HG02623 (cell line): ENCODE data around the gene KHSRP.
"Not testable (repeated sequence)": the region's sequence is repeated elsewhere in the genome, so short reads cannot be mapped to it uniquely, and the experiment has no call there.

ENCODE experiments used
- ATAC-seq: cut with Tn5 transposase; IDR thresholded peaks from one replicate; pipeline ENCODE4 v1.9.1; 2021; ENCODE audit warnings: moderate library complexity; ENCODE audit not compliant: unreplicated experiment

KHSRP gene

DNA sequence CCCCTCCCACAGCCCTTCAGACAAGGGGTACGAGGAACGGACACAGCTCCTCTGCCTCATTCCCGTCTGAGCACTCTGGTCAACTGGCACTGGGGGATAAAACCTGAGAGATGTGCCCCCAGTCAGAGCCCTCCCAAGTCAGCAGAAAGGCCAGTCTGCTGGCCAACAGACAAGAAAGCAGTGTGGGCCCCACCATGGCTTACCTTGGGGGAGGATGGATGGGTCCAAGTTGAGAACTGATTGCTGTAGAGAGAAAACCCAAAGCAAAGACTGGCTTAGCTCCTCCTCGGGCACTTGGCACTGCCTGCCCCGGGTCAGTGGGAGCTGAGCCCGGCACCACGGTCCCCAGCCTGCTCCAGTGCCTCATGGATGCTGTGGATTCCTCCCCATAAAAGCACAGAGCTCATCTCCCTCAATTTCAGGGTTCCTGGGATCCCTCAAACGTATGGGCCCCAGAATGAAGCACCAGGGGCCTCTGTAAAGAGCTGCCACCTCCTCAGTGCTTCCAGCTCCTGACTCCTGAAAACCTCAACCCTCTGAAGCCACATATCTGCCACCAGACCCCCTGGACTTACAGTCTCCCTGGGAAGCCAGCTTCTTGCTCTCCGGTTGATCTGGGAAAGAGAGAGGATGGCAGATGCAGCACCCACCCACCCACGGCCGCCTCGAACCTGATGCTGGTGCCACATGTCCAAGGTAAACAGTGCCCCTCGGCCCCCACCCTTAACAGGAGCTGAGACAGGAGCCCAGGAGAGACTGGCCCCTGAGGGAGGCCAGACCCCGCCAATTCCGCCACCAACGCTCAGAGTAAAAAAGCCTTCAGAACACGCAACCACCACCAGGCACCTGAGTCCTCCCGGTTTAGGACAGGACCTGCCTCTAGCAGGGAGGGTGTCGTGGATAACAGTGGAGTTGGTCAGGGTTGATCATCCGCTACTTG lies 3.3 kb downstream of the KHSRP start:
- ATAC-seq = no peak

DNA sequence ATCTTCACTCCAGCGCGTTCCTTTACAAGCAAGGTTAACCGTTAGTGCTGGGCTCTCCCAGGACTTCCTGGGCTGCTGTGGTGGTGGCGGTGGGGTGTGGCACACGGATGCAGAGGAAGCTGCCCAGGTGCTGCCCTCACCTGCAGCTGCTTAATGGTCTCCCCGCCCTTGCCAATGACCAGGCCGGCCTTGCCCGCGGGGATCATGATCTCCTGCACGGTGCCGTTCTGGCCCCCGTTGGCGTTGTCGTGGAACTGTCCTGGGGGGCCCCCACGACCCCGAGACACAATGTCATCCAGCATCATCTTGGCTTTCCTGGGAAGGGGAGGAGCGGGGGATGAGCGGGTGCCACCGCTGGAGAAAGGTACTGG lies 6.1 kb downstream of the KHSRP start:
- no peak for ATAC-seq

DNA sequence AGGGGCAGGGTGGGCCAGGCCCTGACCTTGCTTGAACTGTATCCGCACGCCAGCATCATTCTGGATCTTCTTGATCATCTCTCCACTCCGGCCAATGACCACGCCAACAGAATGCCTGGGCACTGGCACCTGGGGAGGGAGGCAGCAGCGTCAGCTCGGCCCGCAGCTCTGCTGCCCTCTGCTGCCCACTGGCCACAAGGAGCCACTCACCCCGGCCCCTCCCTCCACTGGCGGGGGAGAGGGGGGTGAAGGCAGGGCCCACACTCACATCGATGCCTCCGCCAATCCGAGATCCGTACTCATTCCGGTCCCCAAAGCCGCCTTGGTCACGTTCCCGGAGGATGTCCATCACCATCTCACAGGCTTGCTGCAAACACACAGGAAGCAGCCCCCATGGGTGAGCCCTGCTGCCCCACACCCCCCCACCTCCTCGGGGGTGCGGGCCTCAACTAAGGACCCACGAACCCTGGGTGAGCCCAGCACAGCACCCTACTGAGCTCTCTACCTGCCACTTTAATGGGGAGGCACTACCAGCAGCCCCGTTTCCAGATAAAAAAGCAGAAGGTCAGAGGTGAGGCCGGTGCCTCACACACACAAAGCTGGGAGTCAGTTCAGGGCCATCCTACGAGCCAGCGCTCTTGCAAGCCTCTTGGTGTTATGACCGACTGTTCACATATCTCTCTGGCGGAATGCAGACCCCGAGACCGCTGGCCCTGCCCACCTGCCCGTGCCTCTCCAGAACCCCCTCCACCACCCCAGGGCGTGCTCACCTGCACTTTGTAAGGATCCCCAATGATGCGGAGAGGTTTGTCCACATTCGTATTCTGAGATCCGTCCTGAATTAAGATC lies 6.7 kb downstream of the KHSRP start:
- ATAC-seq = no peak

DNA sequence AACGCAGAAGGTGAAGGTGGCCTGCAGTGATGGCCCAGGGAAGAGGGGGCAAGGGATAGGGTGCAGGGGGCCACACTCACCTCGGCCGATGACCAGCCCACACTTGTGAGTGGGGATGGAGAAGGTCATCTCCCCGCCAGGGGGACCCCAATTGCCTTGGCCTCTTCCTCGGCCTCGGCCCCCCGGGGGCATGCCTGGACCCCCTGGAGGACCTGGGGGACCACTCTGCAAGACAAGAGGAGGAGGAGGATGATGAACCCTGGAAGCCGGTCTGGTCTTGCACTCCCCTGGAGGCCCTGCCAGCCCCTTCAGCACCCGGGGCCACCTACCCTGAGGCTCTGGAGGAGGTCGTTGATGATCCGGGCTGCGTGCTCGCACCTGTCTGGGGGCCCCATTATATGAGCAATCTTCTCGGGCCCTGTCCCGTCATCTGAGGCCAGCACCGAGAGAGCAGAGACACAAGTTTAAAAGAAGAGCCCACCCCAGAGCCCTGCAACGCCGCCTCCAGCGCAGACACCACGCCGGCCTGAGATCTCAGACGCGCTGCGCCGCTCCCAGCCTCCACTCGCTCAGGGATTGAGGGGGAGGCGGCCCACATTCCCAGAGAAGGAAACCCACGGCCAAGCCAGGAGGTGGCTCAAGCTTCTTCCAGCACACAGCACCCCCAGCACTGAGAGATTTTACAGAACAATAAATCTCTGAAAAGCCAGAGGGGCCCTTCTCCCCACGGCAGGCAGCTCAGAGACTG lies 7.8 kb downstream of the KHSRP start:
- no peak for ATAC-seq

DNA sequence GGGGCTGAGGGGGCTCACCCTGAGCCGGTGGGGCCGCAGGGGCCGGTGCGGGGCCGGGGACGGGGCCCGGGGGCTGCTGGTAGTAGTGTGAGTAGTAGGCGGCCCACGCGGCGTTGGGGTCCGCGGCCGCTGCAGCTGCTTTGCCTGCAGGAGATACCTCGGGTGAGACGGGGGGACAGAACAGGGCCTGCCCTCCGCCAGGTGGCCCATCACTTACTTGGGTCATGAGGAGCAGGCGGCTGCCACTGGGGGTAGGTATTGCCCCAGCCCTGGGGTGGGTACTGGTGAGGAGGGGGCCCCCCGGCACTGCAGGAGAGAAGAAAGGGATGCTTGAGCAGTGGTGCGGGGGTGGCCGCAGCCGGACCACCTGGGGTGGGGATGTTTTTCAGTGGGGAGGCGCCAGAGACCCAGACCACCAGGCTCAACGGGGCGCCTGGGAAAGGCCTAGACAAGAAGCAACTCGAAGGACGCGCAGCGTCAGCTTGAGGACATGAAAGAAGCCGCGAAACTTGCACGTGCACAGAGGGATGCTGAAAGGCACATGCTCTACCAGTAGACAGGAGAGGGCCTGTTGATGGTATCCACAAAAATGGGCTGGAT lies 8.9 kb downstream of the KHSRP start:
- no peak for ATAC-seq

DNA sequence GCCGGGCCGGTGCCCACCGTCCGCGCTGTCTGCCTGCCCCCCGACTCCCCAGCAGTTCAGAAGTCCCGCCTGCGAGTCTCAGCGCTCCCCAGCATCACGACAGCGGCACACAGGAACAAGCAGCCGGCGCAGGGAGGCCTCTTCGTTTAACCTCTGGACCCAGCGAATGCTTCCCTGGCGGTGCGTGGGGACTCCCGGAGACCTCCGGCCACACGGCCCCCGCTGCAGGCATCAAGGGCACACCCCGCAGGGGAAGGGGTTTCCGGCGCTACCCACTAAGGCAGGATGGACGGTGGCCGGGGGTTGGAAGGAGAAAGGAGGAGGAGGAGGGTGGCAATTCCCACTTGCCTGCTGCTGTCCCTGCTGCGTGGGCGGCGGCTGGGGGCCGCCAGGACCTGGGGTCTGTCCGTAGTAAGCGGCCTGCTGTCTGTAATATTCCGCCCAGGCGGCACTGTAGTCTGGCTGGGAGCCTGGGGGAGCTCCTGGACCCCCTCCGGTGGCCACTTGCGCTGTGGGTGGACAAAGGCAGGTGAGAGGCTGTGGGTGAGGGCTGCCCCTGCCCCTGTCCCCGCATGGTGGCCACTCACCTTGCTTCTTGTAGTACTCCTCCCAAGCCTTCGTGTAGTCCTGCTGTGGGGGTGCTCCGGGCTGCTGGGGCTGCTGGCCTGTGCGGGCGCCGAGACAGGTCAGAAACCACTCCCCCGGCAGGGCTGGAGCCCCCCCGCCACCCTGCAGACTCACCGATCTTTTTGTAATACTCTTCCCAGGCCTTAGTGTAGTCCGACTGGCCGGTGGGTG lies 9.6 kb downstream of the KHSRP start:
- no peak for ATAC-seq

DNA sequence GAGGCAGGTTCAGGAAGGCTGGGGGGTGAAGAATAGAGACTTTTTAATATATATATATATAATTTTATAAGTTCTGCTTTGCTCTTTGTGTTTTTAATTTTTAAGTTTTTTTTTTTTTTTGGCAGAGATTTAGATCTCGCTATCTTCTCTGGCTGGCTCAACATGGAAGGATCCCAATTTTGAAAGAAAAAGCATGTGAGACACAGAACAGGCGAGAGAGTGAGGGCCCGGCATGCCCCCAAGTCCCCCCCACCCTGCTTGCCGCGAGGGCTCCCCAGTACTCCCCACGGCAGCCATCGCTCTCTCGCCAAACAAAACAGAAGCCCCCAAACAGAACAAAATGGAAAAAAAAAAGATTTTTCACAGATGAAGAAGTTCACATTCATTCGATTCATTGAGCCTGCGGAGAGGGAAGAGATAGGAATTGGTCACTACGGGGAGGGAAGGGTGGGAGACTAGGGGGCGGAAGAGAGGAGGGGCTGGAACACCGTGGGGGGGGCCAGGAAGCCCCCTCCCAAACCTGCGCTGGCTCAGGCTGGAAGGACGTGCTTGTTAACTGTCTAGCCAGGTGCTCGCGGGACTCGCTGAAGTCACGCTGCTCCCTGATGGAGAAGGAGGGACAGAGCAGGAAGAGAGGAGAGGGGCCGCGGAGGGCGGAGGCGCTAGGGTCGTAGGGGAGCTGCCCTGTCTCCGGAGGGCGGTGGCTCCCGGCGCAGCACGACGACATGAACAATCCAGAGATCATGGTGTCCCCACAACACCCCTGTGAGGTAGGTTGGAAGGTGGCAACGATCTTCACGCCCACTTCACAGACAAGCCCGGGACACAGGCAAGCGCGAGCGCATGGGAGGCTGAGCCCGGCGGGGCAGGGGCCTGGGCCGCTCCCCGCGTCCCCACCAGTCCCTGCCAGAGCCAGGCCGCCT lies 10.6 kb downstream of the KHSRP start:
- no peak for ATAC-seq

DNA sequence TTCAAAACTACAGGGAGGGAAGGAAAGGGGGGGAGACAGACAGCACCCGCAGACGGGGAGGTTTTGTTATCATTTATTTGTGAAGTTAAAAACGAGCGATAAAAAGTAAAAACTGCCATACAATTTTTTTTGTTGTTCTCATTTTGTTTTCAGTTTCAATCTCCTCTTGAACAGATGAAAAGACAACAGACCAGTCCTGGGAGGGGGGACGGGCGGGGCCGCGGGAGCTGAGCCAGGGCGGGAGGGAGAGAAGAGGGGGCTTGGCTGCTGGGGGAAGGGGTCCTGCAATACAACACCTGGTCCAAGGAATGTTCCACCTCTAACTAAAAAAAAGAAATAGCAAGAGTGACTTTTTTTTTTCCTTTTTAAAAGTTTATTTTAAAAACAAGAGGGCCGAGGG lies 11.3 kb downstream of the KHSRP start:
- ATAC-seq = no peak

DNA sequence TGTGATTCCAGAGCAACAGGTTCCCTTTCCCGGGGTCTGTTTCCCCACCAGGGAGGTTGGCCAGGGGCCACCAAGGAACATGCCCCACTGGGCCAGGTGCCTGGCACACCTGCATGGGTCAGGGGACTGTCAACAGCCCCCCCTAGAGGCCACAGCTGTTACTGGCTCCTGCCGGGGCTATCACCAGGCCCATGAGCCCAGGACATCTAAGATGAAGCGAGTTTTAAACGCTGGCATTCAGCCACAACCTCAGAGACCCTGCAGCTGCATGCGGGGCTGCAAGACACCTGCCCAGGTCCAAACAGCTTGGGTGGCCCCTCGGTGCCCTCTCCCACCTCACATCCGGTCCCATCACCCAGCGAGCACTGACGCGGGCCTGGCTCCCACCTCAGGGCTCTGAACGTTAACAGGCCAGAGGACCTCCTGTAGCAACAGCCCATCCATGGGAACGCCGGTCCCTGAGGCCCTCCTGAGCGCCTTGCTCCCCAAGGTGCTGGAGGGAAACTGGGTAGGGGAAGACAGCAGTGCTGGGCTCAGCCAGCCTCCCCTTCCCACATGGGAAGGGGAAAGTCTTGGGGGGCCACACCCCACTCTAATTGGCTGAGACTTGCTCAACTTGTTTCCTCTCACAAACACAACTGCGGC lies 12.0 kb downstream of the KHSRP start:
- ATAC-seq = no peak

DNA sequence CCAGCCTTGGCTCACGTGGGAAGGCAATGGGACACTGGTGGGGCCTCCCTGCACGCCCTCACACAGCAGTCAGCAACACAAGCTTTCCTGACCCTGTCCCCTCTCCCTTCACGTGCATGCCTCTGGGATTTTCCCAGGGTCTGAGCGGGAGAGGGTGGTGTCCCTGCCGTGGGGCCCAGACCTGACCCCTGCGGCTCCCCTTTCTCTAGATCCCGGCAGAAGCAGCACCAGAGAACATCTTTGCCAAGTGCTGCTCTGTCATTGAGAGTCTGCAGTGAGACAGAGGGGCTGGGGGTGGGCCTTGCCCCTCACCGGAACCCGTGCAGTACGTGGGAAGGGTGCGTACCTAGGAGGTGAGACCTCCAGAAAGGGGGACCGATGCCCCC lies 12.6 kb downstream of the KHSRP start:
- no peak for ATAC-seq

DNA sequence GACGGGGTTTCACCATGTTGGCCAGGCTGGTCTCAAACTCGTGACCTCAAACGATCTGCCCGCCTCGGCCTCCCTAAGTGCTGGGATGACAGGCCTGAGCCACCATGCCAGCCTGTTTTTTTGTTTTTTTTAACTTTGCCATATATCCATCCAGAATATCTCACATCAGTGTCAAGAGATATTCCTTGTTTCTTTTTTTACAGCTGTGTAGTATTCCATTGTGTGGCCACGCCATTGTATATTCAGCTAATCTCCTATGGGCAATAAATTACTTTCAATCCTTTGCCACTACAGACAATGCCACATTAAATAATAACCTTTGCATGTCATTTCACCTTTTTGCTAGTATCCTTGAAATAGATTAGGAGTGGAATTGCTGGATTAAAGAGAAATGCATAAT lies 15.3 kb downstream of the KHSRP start:
- ATAC-seq = no peak

DNA sequence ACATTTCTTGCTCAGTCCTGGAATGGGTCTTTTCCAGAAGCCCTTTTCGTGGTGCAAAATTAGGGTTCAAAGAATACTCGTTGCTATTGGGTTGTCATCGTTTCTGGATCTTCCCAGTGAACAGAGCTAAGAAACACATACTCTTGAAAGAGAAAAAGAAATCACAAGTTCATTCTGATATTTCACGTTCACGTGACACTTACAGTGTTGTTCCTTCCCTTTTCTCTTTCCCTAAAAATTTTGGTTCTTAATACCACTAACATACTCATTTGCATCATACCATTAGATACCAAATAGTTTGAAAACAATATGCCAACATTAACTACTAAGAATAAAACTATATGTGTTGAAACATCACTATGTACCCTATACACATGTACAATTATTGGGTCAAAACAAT lies 18.2 kb downstream of the KHSRP start:
- no peak for ATAC-seq

DNA sequence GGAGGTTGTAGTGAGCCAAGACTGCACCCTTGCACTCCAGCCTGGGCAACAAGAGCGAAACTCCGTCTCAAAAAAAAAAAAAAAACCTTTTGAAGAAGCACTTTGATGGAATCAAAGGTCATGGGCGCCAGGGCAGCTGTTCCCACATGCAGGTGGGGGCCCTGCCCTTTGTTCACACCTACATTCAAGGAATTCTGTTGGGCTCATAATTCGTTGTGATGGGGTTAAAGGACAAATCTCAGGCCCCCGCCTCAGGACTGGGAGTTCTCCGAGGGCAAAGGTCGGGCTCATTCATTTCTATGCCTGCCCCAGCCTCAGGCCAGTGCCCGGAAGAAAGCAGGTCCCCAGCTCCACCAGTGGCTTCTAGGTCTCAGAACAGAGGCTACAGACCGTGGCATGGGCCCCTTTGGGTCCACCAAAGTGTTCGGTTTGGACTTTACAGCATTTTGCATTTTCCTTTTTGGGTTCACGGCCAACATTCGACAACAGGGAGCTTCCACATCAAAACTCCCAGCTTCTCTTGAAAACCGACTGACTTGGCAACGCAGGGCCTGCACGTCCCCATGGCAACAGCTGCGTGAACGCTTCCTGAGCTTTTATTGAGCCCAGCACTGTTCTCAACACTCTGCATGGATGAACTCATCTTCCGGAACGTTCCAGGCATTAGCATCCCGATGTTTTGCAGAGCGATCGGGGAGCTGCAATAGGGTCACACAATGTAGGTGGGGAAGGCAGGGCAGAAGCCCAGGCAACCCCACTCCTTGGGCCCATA lies 21.6 kb downstream of the KHSRP start:
- no peak for ATAC-seq

DNA sequence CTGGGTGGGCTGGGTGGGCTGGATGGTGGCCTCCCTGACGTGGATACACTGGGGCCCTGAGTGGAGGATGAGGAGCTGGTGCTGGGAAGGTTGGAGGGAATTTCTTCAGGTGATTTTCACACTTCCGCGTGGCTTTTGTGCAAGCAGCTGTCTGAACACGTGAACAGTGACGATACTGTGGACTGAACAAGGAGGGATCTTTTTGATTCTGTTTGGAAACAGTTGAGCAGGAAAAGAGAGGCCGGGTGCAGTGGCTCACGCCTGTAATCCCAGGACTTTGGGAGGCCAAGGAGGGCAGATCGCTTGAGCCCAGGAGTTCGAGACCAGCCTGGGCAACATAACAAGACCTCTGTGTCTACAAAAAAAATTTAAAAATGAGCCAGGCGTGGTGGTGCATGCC lies 22.6 kb downstream of the KHSRP start:
- no peak for ATAC-seq

DNA sequence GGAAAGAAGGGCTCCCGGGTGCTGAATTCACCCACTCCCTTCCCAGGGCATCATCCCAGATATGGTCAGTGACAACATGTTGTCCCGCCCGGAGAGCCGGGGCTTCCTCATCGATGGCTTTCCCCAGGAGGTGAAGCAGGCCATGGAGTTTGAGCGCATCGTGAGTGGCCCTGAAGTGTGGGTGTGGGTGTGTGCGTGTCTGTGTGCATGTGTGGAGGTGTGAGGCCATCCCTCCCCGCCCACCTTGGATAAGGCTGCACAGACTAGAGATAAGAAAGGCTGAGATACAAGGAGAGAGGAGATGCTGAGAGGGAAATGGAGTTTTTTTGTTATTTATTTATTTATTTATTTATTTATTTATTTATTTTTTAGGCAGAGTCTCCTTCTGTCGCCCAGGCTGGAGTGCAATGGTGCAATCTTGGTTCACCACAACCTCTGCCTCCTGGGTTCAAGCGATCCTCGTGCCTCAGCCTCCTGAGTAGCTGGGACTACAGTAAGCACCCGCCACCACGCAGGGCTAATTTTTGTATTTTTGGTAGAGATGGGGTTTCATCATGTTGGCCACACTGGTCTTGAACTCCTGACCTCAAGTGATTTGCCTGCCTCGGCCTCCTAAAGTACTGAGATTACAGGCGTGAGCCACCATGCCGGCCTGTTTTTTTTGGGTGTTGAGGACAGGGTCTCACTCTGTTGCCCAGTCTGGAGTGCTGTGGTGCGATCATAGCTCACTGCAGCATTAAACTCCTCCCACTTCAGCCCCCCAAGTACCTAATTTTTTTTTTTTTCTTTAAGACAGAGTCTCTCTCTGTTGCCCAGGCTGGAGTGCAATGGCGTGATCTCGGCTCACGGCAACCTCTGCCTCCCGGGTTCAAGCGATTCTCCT lies 24.3 kb downstream of the KHSRP start:
- ATAC-seq = not testable (repeated sequence)

DNA sequence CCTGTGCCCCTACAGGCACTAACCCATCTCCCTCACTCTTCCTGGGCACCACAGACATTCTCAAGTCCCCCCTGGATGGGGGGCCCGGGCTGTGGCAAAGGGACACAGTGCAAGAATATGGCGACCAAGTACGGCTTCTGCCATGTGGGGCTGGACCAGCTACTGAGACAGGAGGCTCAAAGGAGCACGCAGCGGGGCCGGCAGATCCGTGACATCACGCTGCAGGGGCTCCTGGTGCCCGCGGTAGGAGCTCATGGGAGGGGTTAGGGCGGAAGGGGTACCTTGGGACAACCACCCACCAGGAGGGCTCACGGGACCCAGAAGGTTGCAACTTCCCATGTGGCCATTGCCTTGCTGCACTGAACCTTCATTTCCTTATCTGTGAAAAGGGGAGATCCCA lies 28.3 kb downstream of the KHSRP start:
- ATAC-seq = no peak

DNA sequence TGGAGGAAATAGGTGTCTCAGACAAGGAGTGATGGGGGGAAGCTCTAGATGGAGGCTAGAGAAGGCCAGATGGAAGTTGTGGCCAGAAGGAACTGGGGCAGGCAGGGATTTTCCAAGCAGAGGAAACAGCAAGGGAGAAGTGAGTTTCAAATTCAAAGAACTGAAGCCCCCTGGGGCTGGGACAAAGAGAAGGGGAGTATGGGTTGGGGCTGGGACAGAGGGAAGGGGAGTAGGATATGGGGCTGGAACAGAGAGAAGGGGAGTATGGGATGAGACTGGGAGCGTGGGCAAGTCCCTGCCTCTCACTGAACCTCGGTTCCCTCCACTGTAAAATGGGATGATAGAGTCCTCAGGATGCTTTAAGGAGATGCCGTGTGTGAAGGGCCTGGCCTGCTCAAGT lies 29.8 kb downstream of the KHSRP start:
- ATAC-seq = no peak
